Calu3 (cell line): Measurements from ENCODE around the gene PDCD2L. TPM values are rescaled to one million over a fixed set of nuclear protein-coding genes. Genes with fewer than 3 reads are reported as not detected.

Experiments
- BruUV-seq: library from RNA; stranded (reverse); fragments of 400-500 nt; replicated peaks from 2 replicates; lab custom pipeline; 2021; lab: Mats Ljungman, UMichigan
- CTCF ChIA-PET: fragments of 300-600 bp; sonication (Branson Sonifier 250); formaldehyde crosslinking; loops from one replicate; lab custom pipeline; 2022; ENCODE audit warnings: antibody characterized with exemption; lab: Charles Lee
- DNase-seq: peaks from one replicate; pipeline ENCODE4 v3.0.0; 2022
- H3K27ac Mint-ChIP-seq: one replicate; pipeline ENCODE4 v1.8.0; 2022; ENCODE audit warnings: mixed read lengths; ENCODE audit not compliant: unreplicated experiment
- H3K27me3 Mint-ChIP-seq: one replicate; pipeline ENCODE4 v1.8.0; 2022; ENCODE audit warnings: mixed read lengths; ENCODE audit not compliant: unreplicated experiment
- H3K36me3 Mint-ChIP-seq: one replicate; pipeline ENCODE4 v1.8.0; 2022; ENCODE audit warnings: mild to moderate bottlenecking, moderate library complexity, mixed read lengths; ENCODE audit not compliant: insufficient read depth, unreplicated experiment
- H3K4me1 Mint-ChIP-seq: one replicate; pipeline ENCODE4 v1.8.0; 2022; ENCODE audit warnings: mild to moderate bottlenecking, low read depth, mixed read lengths; ENCODE audit not compliant: unreplicated experiment
- H3K4me3 Mint-ChIP-seq: one replicate; pipeline ENCODE4 v1.8.0; 2022; ENCODE audit warnings: mild to moderate bottlenecking, low read depth, moderate library complexity, mixed read lengths; ENCODE audit not compliant: unreplicated experiment
- H3K9me3 Mint-ChIP-seq: one replicate; pipeline ENCODE4 v1.8.0; 2022; ENCODE audit warnings: low read depth, mixed read lengths; ENCODE audit not compliant: unreplicated experiment
- intact Hi-C: fragments of 100-400 bp; cut with micrococcal nuclease; formaldehyde crosslinking; loops from one replicate; pipeline ENCODE4 v1.10.0; 2022; ENCODE audit not compliant: unreplicated experiment
- total RNA-seq: library from RNA; stranded (reverse); gene quantifications from 2 replicates; pipeline ENCODE4 v1.2.3, GENCODE V29; 2022
- TF ChIP-seq, protein P1 (sequence below): fragments of 200-600 bp; IDR thresholded peaks from one replicate; pipeline ENCODE4 v1.8.0; 2022; ENCODE audit warnings: antibody characterized with exemption; ENCODE audit not compliant: unreplicated experiment

PDCD2L gene
- total RNA-seq, 1 experiment from 2014 or later, result 29.3 TPM

DNA sequence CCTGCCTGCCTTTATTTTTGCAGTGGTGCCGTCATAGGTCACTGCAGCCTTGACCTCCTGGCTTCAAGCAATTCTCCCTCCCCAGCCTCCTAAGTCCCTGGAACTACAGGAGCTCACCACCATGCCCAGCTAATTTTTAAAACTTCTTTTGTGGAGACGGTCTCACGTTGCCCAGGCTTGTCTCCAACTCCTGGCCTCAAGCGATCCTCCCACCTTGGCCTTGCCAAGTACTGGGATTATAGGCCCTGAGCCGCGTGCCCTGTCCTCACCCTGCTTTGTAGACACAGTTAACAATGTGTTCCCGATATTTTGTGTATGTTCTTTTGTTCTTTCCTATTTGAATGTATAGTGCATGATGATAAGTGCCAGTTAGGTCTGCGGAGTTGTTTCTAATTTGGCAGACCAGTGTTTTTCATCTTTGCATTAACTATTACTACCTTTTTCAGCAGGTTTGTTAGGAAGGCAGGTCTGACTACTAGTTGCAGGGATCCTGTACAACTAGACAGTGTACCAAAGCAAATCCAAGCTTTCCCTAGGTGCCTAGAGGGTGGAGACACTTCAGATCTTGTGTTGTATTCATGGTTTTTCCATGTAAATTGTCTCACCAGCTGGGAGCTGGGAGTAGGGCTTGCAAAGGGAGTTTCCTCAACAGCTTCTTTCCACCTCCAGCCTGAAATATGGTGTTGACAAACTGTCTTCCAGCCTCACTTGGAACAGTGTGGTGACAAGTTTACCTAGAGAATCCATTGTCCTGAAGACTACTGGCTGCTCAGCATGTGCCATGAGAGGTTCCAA is 67.9 kb downstream of the PDCD2L start:
- TF ChIP-seq, protein P1, sequence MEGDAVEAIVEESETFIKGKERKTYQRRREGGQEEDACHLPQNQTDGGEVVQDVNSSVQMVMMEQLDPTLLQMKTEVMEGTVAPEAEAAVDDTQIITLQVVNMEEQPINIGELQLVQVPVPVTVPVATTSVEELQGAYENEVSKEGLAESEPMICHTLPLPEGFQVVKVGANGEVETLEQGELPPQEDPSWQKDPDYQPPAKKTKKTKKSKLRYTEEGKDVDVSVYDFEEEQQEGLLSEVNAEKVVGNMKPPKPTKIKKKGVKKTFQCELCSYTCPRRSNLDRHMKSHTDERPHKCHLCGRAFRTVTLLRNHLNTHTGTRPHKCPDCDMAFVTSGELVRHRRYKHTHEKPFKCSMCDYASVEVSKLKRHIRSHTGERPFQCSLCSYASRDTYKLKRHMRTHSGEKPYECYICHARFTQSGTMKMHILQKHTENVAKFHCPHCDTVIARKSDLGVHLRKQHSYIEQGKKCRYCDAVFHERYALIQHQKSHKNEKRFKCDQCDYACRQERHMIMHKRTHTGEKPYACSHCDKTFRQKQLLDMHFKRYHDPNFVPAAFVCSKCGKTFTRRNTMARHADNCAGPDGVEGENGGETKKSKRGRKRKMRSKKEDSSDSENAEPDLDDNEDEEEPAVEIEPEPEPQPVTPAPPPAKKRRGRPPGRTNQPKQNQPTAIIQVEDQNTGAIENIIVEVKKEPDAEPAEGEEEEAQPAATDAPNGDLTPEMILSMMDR, result no peak
- no peaks in the 10 kb centered on the region for H3K4me1 Mint-ChIP-seq
- no TSS peak for BruUV-seq
- H3K27ac Mint-ChIP-seq, result no peak overlapping the region
- DNase-seq, result no peak
- H3K9me3 Mint-ChIP-seq, result no peaks in the 10 kb centered on the region
- intact Hi-C loops, result no loop called here
- peaks cover 53% of the 10 kb centered on the region for H3K36me3 Mint-ChIP-seq
- CTCF ChIA-PET, result interaction anchor here (0.6 kb wide), 1 partner anchor 628 kb away, joined by 7 read pairs; no protein-coding TSS in a partner anchor
- H3K27me3 Mint-ChIP-seq, result no peaks in the 10 kb centered on the region
- H3K4me3 Mint-ChIP-seq, result no peak overlapping the region

DNA sequence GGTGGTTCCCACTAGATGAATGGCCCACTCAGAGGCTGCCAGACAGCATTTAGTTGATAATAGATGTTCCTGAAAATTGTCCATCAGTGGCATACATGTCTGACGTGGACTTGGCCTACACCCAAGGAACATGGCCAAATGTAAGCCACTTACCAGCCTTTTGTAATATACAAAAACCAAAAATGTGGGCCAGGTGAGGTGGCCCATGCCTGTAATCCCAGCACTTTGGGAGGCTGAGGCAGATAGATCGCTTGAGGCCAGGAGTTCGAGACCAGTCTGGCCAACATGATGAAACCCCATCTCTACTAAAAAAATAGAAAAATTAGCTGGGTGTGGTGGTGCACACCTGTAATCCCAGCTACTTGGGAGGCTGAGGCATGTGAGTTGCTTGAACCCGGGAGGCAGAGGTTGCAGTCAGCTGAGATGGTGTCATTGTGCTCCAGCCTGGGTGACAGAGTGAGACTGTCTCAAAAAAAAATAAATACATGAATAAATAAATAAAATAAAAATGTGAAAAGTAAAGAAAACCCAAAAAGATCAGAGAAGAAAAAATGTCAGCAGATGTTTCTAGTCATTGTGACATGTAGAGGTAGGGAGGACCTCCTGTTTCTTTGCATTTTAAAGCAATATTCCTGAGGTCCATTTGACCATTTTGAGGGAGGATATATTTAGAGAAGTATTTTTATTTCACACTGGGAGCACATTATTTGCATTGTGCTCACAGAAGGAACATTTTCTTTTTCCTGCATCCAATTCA is 70.2 kb downstream of the PDCD2L start:
- no peak overlapping the region for H3K4me3 Mint-ChIP-seq
- intact Hi-C loops, result no loop called here
- H3K4me1 Mint-ChIP-seq, result no peaks in the 10 kb centered on the region
- TF ChIP-seq, protein P1, result no peak
- CTCF ChIA-PET, result no interaction called here
- H3K27ac Mint-ChIP-seq, result no peak overlapping the region
- BruUV-seq, result no TSS peak
- peaks cover 35% of the 10 kb centered on the region for H3K36me3 Mint-ChIP-seq
- H3K27me3 Mint-ChIP-seq, result no peaks in the 10 kb centered on the region
- H3K9me3 Mint-ChIP-seq, result no peaks in the 10 kb centered on the region
- no peak for DNase-seq

DNA sequence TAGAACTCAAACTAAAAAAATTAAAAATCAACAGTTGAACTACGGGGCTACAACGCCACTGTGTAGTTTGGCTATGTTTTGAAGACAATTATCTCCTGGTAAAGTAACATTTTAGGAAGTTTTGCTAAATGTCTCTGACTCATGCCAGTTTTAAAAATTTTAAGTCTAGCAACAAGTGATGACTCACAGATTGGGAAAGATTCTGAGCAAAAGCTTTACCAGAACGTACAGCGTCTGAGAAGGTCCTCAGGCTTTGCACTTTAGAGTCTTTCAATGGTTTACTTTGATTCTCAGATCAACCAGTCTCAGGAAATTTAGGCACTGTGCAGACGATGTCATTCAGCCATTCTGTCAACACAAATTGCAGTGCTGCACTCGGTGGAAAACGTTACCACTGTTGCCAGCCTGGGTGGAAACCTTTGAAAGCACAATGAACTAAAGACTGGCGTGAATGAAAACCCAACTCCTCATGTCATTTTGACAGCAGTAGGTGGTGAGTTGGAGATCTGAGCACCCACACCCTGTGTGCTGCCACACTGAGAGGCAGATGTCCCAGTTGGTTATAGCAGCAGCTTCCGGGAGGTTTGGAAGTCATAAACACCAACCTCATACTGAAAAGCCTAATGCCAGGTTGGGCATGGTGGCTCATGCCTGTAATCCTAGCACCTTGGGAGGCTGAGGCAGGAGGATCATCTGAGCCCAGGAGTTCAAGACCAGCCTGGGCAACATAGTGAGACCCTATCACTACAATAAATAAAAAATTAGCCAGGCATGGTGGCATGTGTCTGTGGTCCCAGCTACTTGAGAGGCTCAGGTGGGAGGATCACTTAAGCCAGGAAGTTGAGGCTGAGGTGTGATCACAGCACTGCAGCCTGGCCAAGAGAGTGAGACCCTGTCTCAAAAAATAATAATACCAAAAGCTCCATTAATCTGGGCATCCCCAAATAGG is 71.1 kb downstream of the PDCD2L start:
- no peak overlapping the region for H3K4me3 Mint-ChIP-seq
- H3K4me1 Mint-ChIP-seq, result no peaks in the 10 kb centered on the region
- TF ChIP-seq, protein P1, result no peak
- no TSS peak for BruUV-seq
- DNase-seq, result no peak
- H3K27me3 Mint-ChIP-seq, result no peaks in the 10 kb centered on the region
- H3K36me3 Mint-ChIP-seq, result peaks cover 35% of the 10 kb centered on the region
- intact Hi-C loops, result no loop called here
- CTCF ChIA-PET, result interaction anchor here (0.6 kb wide), 1 partner anchor 32 kb away, joined by 4 read pairs; no protein-coding TSS in a partner anchor
- H3K27ac Mint-ChIP-seq, result no peak overlapping the region
- no peaks in the 10 kb centered on the region for H3K9me3 Mint-ChIP-seq

Other genes starting within 250 kb of the PDCD2L start
- gene LSM14A, start 231.9 kb upstream of the PDCD2L start, total RNA-seq, result 114 and 131 TPM in 2 replicates
- 18.0 and 19.9 TPM in 2 replicates for gene GARRE1, start 149.8 kb upstream of the PDCD2L start, total RNA-seq
- 353 and 375 TPM in 2 replicates for gene GPI, start 39.2 kb upstream of the PDCD2L start, total RNA-seq
- gene UBA2, start 24.0 kb downstream of the PDCD2L start, total RNA-seq, result 137 and 158 TPM in 2 replicates
- gene WTIP, start 77.4 kb downstream of the PDCD2L start, total RNA-seq, result 5.3 and 6.9 TPM in 2 replicates